IPS DF 6.9 (cell line): ENCODE data around the gene GNLY.

ENCODE experiments used
- DNase-seq: peaks from one replicate; pipeline ENCODE4 v3.0.0-alpha.2; 2013; ENCODE audit warnings: low read depth, low spot score
- H3K27ac ChIP-seq: one replicate; pipeline ENCODE4 v1.5.1; 2013; ENCODE audit warnings: low read length, control low read depth
- H3K27me3 ChIP-seq: 2 replicates; pipeline ENCODE4 v1.6.1; 2013; ENCODE audit warnings: mild to moderate bottlenecking, low read length; ENCODE audit not compliant: control insufficient read depth, insufficient read depth
- H3K36me3 ChIP-seq: 2 replicates; pipeline ENCODE4 v1.6.1; 2013; ENCODE audit warnings: low read length; ENCODE audit not compliant: control insufficient read depth, insufficient read depth
- H3K4me1 ChIP-seq: 2 replicates; pipeline ENCODE4 v1.6.1; 2013; ENCODE audit warnings: low read length; ENCODE audit not compliant: control insufficient read depth, insufficient read depth
- H3K4me3 ChIP-seq: 2 replicates; pipeline ENCODE4 v1.5.1; 2013; ENCODE audit warnings: mild to moderate bottlenecking, low read length
- H3K9me3 ChIP-seq: 2 replicates; pipeline ENCODE4 v1.6.1; 2013; ENCODE audit warnings: low read length, inconsistent platforms; ENCODE audit not compliant: control insufficient read depth, insufficient read depth
- WGBS: extraction: QIAGEN DNeasy Blood & Tissue Kit; methylation state at CpG from one replicate; pipeline ENCODE4 v1.1.7; 2013; ENCODE audit warnings: mixed read lengths, missing lambda C conversion rate; ENCODE audit not compliant: insufficient read length, insufficient coverage; 5-methylcytosine and 5-hydroxymethylcytosine counted together

The GNLY gene

DNA sequence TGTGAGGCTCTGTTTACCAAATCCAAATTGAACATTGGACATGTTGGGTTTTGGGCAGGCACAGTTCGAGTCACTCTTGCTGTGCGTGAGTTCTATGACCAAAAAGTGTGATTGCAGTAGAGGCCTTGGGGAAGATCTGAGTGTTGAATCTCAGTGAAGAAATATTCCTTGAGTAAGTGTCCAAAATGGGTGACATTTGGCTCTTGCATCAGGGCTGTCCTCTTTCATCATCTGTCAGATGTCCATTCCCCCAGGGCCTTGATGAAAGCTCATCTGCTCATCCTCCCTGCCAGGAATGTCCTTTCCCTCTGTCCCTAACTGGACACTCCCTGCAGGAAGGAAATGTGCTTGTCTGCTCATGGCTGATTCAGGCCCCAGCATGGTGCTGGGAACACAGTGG, 19.7 kb upstream of the GNLY start:
- Histone ChIP-seq H3K27me3 (no peaks in the 10 kb centered on the region), H3K27ac (no peak overlapping the region), H3K9me3 (no peaks in the 10 kb centered on the region), H3K36me3 (no peaks in the 10 kb centered on the region), H3K4me1 (peaks cover 3% of the 10 kb centered on the region; the same call in 1 of the 2 replicates), H3K4me3 (no peak overlapping the region)
- no peak for DNase-seq
- WGBS, result no CpG with 5 or more reads among the region's 2 CpGs

DNA sequence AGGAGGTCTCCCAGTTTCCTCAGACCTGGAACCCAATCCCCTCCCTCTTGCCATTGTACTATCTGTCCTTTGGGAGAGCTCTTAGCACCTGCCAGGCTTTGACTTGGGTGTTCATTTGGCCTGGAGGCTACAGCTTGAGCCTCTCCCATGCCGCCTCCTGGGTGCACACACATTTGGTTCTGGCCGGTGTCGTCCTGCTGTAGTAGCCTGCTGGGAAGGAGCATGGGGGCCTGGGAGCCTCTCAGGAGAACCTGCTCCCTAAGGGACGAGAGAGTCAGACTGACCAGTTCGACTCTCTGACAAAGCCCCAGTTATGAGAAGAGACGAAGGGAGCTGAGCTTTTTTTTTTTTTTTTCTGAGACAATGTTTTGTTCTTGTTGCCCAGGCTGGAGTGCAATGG, 18.7 kb upstream of the GNLY start:
- Histone ChIP-seq H3K9me3 (no peaks in the 10 kb centered on the region), H3K27ac (no peak overlapping the region), H3K36me3 (no peaks in the 10 kb centered on the region), H3K4me3 (no peak overlapping the region), H3K27me3 (no peaks in the 10 kb centered on the region), H3K4me1 (peaks cover 3% of the 10 kb centered on the region; the same call in 1 of the 2 replicates)
- no peak for DNase-seq
- WGBS, result no CpG with 5 or more reads among the region's 6 CpGs

DNA sequence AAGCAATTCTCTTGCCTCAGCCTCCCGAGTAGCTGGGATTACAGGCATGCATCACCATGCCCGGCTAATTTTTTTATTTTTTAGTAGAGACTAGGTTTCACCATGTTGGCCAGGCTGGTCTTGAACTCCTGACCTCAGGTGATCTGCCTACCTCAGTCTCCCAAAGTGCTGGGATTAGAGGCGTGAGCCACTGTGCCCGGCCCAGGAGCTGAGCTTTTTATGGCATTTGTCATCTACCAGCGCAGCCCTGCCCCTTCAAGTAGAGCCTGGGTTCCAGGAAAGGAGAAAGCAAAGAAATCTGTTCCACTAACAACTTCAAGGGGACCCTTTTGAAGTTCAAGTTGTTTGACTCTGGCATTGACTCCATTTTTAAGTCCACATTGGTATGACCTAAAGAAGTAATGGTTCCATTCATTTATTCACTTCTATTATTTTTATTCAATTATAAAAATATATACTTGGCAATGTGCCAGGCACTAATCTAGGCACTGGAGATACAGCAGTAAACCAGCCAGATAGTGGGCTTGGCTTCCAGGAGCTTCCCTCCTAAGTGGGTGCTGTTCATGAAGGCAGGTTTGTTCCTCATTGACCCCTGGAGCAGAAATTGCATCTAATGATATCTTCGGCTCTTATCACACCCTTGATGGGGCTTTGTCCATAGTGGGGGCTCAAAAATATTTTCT, 18.2 kb upstream of the GNLY start:
- DNase-seq, result no peak
- H3K27me3 ChIP-seq, result no peaks in the 10 kb centered on the region
- H3K27ac ChIP-seq, result no peak overlapping the region
- WGBS, result no CpG with 5 or more reads among the region's 6 CpGs
- no peak overlapping the region for H3K4me3 ChIP-seq
- H3K4me1 ChIP-seq, result peaks cover 3% of the 10 kb centered on the region; the same call in 1 of the 2 replicates
- H3K36me3 ChIP-seq, result no peaks in the 10 kb centered on the region
- H3K9me3 ChIP-seq, result no peaks in the 10 kb centered on the region

DNA sequence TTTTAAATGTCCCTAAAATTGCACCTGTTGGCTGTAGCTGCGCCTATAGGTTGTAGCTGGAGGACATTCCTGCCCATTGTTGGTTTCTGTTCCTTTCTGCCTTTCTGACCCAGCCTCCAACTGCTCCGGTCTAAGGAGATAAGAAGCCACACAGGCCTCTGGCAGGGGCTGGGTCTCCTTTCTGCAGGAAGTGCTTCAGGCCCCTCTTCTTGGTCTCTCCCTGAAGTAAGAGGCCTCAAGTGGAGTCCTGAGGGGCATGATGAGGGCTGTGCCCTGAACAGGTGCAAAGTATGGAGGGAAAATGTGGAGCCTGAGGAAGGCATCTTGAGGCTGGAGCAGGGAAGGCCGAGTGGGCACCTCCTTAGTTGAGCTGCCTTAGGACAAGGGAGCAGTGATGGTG, 15.8 kb upstream of the GNLY start:
- Histone ChIP-seq H3K9me3 (no peaks in the 10 kb centered on the region), H3K36me3 (no peaks in the 10 kb centered on the region), H3K4me3 (no peak overlapping the region), H3K27ac (no peak overlapping the region), H3K27me3 (no peaks in the 10 kb centered on the region), H3K4me1 (peaks cover 3% of the 10 kb centered on the region; the same call in 1 of the 2 replicates)
- no CpG with 5 or more reads among the region's 3 CpGs for WGBS
- DNase-seq, result no peak

DNA sequence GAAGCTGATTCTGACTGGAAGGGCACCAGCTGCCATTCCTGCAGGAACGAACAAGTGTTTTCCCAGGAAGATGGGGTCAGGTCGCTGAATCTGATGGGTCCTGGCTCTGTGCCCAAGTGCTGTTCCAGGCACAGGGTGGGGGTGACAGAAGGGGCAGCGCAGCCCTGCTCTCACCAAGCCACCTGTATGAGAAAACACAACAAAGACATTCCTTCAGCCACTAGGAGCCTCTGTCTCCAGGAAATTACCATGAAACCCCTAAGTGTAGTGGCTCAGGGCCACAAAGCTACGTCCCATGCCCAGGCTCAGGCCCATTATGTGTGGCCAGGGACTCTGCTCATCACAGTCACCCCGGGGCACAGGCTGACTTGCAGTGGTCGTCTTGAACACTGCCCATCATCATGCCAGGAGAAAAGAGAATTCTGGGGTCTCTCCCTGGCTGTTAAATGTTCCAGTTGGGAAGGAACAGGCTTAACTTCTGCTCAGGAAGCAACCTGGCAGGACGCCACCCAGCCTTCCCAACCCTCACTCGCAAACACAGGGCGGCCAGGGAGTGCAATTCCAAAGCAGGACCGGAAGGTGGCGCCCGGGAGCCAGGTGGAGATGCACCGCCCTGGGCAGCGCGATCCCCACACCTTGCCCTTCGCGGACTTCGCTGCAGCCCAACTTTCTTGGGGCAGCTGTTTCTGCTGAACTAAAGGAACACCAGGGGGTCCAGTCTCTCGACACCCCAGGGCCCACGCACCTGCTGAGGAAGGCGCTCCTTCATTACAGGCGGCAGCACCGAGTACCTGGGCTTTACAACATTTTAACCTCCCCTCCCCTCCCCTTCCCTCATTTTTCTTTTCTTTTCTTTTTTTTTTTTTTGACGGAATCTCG, 15.1 kb upstream of the GNLY start:
- Histone ChIP-seq H3K27me3 (no peaks in the 10 kb centered on the region), H3K4me1 (no peaks in the 10 kb centered on the region), H3K27ac (no peak overlapping the region), H3K4me3 (no peak overlapping the region), H3K9me3 (no peaks in the 10 kb centered on the region), H3K36me3 (no peaks in the 10 kb centered on the region)
- WGBS, result no CpG with 5 or more reads among the region's 25 CpGs
- peak; percentile 47 for DNase-seq

DNA sequence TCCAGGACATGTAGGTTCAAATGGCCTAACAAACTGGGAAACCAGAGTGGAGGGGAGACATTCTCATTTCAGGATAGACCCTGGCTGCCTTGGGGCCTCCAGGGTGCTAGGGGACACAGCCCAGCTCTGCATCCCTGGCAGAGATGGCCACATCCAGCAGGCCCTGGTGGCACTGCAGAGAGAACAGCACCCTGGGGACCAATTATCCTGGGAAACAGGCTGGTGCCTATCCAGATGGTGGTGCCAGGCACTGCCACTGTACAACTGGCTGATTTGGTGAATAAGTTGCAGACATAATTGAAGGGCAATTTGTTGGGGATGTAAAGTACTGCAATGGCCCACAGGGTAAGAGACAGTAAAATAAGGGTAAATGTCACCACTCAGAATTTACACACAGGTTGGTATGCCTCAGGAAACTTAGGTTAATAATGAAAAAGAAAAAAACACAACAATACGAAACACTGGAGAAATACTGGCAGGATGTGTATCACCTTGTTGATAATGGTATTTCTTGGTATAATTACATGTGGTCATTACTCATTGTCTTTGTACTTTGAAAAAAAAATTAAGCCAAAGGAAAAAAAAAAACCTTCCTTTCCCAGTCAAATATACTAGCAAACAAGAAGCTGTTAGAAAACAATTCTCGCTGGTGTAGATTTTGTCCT, 13.3 kb upstream of the GNLY start:
- Histone ChIP-seq H3K36me3 (no peaks in the 10 kb centered on the region), H3K27me3 (no peaks in the 10 kb centered on the region), H3K9me3 (no peaks in the 10 kb centered on the region), H3K4me1 (no peaks in the 10 kb centered on the region), H3K27ac (no peak overlapping the region), H3K4me3 (no peak overlapping the region)
- no CpG with 5 or more reads among the region's 2 CpGs for WGBS
- no peak for DNase-seq

DNA sequence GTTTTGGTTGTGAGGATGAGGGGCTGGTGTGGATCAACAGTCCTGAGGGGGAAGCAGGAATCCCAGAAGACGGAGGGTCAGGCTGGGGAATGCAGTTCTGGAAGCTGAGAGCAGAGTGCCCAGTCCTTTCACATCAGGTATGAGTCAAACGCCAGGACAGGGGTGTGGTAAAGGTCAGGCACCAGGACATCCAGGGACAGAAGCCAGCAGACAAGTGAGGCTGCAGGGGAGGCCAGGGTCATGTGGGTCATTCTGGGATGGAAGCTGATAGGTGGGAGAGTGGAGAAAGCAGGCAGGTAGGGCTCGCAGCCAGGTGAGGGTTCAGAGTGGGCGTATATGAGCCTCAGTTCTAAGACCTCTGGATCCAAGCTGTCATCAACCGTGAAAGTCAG, 12.8 kb upstream of the GNLY start:
- Histone ChIP-seq H3K27ac (no peak overlapping the region), H3K4me3 (no peak overlapping the region), H3K4me1 (no peaks in the 10 kb centered on the region), H3K9me3 (no peaks in the 10 kb centered on the region), H3K27me3 (no peaks in the 10 kb centered on the region), H3K36me3 (no peaks in the 10 kb centered on the region)
- WGBS, result no CpG with 5 or more reads among the region's 5 CpGs
- no peak for DNase-seq

DNA sequence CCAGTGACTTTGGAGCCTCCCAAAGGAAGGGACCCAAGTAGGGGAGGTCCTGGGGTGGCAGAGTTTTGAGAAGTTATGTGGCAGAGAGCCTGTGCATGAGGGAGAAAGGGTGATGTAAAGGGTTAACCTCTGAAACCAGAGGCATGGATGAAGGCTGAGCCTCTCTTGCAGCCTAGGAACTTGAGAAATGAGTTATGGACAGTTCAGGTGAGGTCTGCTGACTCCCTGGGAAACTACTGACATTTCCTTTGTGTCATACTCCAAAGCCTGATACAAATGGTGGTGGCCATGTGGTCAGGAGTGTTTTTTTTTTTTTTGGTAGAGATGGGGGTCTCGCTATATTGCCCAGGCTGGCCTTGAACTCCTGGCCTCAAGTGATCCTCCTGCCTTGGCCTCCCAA, 12.4 kb upstream of the GNLY start:
- WGBS, result no CpG with 5 or more reads among the region's 1 CpG
- no peak overlapping the region for H3K4me3 ChIP-seq
- no peaks in the 10 kb centered on the region for H3K36me3 ChIP-seq
- no peaks in the 10 kb centered on the region for H3K4me1 ChIP-seq
- DNase-seq, result no peak
- no peaks in the 10 kb centered on the region for H3K27me3 ChIP-seq
- H3K27ac ChIP-seq, result no peak overlapping the region
- no peaks in the 10 kb centered on the region for H3K9me3 ChIP-seq

DNA sequence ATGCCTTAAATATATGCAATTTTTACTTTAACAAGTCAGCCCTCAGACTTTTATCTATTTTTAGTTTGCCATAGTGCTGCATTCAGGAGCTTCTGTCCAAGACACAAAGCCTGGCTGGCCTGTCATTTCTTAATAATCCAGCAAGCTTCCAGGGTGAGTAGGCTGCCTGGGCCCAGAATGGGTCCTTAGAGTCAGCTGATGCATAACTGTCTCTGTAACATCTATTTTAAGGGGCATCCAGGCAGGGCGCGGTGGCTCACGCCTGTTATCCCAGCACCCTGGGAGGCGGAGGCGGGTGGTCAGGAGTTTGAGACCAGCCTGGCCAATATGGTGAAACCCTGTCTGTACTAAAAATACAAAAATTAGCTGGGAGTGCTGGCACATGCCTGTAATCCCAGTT, 11.8 kb upstream of the GNLY start:
- Histone ChIP-seq H3K27me3 (no peaks in the 10 kb centered on the region), H3K4me1 (no peaks in the 10 kb centered on the region), H3K4me3 (no peak overlapping the region), H3K27ac (no peak overlapping the region), H3K36me3 (no peaks in the 10 kb centered on the region), H3K9me3 (no peaks in the 10 kb centered on the region)
- no CpG with 5 or more reads among the region's 5 CpGs for WGBS
- DNase-seq, result no peak

DNA sequence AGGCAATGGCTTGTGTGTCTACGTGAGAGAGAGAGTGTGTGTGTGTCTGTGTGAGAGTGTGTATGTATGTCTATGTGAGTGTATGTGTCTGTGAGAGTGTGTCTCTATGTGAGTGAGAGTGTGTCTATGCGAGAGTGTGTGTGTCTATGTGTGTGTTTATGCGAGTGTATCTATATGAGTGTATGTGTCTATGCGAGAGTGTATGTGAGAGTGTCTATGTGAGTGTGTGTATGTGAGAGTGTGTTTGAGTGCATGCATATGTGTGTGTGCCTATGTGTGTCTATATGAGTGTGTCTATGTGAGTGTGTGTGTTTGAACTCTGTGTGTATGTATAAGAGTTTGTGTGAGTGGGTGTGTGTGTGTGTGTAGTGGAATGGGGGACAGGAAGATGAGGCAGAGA, 9.8 kb upstream of the GNLY start:
- Histone ChIP-seq H3K4me1 (no peaks in the 10 kb centered on the region), H3K4me3 (no peak overlapping the region), H3K9me3 (no peaks in the 10 kb centered on the region), H3K36me3 (no peaks in the 10 kb centered on the region), H3K27me3 (no peaks in the 10 kb centered on the region), H3K27ac (no peak overlapping the region)
- no peak for DNase-seq
- 100% methylated on average over 1 of the region's 4 CpGs for WGBS
